HG03066 (cell line): Measurements from ENCODE around the gene MR1.

ENCODE experiments used
- ATAC-seq: cut with Tn5 transposase; IDR thresholded peaks from one replicate; pipeline ENCODE4 v1.9.1; 2021; ENCODE audit warnings: low read depth; ENCODE audit not compliant: unreplicated experiment

Gene MR1

GRCh38 chr1:181033799-181034451, at the start of gene MR1:
TSS of gene MR1 (plus strand) at chr1:181033983. CDS start at chr1:181034008, 25 bp downstream.
- ATAC-seq: peak; percentile 97

DNA sequence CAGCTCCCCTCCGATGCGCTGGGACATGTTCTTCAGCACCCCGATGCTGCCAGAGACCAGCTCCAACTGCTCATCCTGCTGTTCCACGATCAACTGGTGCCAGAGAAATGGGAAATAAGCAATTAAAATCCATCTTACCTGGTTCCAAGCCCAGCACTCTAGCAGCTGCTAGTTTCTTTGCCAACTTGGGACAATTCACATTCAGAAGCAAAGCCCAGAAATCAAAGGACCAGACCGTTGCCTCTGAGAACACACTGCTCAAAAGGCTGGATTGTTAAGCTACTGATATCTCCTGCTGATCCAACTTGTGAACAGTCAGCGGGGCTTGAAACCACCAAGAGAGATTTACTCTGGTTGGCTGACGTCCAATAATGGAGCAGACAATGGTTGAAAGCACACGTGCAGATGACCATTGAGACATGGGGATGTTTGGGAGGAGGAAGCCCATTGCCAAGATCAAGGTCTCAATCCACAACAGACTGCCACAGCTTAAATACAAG, 45.5 kb upstream of the MR1 start:
- no peak for ATAC-seq

- no peak for ATAC-seq
Observed at GRCh38 chr1:180994262-180994661, 39.5 kb upstream of the MR1 start.

GRCh38 chr1:180997843-180998504, 35.8 kb upstream of the MR1 start:
- no peak for ATAC-seq

- no peak for ATAC-seq
Observed at GRCh38 chr1:181001091-181001780, 32.5 kb upstream of the MR1 start.

- no peak for ATAC-seq
Observed at GRCh38 chr1:181002582-181003172, 31.1 kb upstream of the MR1 start.

- no peak for ATAC-seq
Observed at GRCh38 chr1:181010789-181011188, 23.0 kb upstream of the MR1 start.

GRCh38 chr1:181011301-181012202, 22.2 kb upstream of the MR1 start:
- no peak for ATAC-seq

DNA sequence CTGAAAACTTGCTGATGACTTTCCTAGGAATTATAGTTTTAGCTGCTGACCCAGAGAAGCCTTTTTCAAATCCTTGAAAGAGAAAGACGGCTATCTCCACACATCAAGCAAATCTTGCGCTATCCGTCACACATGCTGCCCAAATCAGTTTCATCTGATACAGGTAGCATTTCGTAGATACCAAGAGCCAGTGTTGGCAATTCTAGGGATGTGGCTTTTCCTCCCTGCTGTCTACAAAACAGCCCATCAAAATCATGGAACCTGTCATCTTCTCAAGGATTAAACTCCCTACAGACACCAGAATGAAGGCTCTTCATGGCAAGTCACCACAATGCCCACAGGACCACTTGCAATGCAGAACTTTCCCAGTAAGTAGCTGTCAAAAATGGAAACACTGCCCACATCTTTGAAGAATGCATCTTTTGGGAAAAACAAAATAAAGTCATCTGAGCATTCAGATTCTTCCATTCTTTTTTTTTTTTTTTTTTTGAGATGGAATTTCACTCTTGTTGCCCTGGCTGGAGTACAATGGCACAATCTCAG, 21.5 kb upstream of the MR1 start:
- ATAC-seq: no peak

DNA sequence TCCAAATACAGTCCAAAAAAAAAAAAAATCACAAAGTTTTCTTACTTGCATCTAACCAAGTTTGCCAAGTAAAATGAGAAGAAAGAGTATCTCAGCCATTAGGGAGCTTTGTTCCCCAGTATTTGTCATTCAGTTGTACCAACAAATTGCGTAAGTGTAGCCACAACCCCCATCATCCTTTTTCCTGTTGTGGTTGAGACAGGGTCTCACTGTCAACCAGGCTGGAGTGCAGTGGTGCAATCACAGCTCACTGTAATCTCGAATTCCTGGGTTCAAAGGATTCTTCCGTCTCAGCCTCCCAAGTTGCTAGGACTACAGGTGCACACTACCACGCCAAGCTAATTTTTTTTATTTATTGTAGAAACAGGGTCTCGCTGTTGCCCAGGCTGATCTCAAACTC, 20.6 kb upstream of the MR1 start:
- ATAC-seq: no peak

GRCh38 chr1:181014477-181015250, 19.1 kb upstream of the MR1 start:
- ATAC-seq: peak; percentile 55

- ATAC-seq: no peak
Observed at GRCh38 chr1:181015251-181015615, 18.6 kb upstream of the MR1 start.

- no peak for ATAC-seq
Observed at GRCh38 chr1:181016563-181016962, 17.2 kb upstream of the MR1 start.

DNA sequence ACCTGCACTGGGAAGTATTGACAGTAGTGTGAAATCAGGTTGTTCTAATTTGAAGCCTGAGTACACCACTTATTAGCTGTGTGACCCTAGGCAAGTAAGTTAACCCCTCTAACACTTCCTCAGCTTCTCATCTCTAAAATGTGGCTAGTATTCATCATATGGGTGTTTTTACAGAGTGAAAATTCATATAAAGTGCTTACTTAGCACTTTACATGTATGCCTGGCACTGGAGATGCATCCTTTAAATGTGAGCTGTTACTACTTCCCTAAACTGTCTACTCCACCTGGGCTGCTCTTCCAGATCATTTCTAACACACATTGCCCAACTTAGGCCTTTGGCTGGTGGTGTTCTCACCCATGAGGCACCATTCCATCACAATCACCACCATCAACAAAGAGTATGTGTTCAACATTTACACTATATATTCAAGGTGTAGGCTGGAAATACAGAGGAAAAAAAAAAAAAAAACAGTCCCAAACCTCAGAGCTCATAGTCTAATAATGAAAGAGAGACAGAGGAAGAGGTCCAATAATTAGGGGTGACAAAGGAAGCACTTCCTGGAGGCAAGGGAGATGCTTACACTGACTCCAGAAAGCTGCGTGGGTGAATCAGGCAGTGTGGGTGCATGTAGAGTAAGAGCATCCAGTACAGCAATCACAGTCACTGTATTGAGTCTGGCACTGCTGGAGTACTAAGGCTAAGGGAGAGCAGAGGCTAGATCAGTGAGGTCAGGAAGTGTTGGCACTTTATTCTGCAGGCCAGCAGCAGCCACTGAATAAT, 14.7 kb upstream of the MR1 start:
- no peak for ATAC-seq

DNA sequence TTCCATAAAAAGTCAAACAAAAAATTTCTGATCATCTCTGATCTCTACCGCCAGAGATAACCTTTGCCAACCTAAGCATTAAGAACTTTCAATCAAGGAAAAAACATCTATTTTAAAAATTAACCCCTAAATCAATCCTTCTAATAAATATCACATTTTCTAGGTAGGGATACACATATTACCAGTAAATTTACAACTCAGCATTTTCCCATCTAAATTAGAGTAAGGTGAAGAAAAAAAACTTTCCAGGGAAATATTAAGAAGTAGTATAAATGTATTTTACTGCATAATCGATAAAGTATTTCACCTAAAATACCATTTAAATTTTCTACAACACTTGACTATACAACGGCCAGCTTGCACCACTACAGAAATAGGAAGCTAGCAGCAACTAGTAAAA, 12.6 kb upstream of the MR1 start:
- ATAC-seq: no peak

DNA sequence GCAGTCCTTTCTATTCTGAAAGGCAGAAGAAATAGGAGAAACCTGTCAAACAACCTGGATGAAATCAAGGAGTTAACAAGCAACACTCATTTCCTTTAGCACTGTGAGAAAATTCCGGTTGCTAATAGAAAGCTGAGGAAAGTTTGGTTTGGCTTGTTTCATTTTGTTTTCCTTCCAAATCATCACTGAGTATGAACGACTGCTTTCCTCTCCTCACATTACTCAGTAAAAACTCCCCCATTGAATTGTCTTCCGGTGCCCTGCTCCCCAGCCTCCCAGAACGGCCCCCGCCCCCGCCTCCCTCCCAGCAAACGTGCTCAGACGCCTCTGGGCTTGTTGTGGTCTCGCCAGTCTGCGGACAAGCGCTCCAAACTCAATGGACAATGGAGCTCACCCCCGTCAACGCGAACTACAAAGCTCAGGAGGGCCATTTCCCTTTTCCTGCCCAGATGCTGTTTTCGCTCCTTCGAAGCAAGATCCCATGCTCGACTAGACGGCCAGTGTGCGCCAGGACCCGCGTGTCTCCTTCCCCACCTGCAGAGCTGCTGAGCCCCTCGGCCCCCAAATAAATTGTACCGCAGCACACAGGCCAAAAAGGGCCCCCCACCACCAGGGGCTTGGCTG, 11.9 kb upstream of the MR1 start:
- ATAC-seq: peak; percentile 47

DNA sequence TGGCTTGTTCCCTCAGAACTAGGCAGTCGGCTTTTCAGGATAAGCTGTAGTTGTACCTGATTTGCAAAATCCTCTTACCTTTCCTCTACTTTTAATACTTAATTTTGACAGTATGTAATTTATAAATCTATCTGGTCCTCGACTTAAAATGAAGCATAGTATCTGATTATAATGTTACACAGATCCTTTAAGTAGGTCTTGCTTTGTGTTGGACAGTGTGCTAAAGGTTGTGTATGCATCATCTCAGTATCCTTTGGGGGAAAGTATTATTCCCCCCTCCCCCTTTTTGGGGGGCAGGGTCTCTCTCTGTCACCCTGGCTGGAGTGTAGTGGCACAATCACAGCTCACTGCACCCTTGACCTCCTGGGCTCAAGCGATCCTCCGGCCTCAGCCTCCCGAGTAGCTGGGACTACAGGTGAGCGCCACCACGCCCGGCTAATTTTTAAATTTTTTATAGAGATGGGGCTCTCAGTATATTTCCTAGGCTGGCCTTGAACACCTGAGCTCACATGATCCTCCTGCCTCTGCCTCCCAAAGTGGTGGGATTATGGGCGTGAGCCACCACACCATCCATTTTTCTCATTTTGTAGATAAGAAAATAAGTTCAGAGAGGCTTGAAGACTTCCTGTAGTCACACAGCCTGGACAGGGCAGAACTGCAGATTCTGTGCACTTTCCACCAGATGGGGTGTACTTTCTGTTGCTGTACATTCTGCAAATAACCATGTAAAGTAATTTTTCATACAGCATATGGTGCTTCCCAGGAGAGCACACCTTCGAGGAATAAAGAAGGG, 10.3 kb upstream of the MR1 start:
- ATAC-seq: no peak
